ENCODE results near the gene SH3GLB1.

The SH3GLB1 gene

GRCh38 chr1:86773341-86774288 lies 69.2 kb downstream of the SH3GLB1 start:
- peak; percentile 58 for DNase-seq (ENCODE audit: low spot score)

- DNase-seq (ENCODE audit: low spot score): peak; percentile 96
These were observed 70.2 kb downstream of the SH3GLB1 start for GRCh38 chr1:86774305-86775295.

GRCh38 chr1:86775395-86775794 lies 71.0 kb downstream of the SH3GLB1 start:
- peak; percentile 8 for DNase-seq (ENCODE audit: low spot score)

GRCh38 chr1:86776108-86776507 lies 71.7 kb downstream of the SH3GLB1 start:
- DNase-seq (ENCODE audit: low spot score): no peak

GRCh38 chr1:86778569-86779239 lies 74.3 kb downstream of the SH3GLB1 start:
- peak; percentile 14 for DNase-seq (ENCODE audit: low spot score)

GRCh38 chr1:86779308-86780191 lies 75.2 kb downstream of the SH3GLB1 start:
- DNase-seq (ENCODE audit: low spot score): no peak

- no peak for DNase-seq (ENCODE audit: low spot score)
These were observed 78.1 kb downstream of the SH3GLB1 start for GRCh38 chr1:86782482-86782881.

- no peak for DNase-seq (ENCODE audit: low spot score)
These were observed 83.2 kb downstream of the SH3GLB1 start for GRCh38 chr1:86787621-86788020.

- DNase-seq (ENCODE audit: low spot score): peak; percentile 88
These were observed 84.2 kb downstream of the SH3GLB1 start for GRCh38 chr1:86788300-86789206.

GRCh38 chr1:86795316-86795715 lies 90.9 kb downstream of the SH3GLB1 start:
- DNase-seq (ENCODE audit: low spot score): no peak
